ENCODE results near the gene RBM20. TPM values are rescaled to one million over a fixed set of nuclear protein-coding genes. Genes with fewer than 3 reads are reported as not detected.

RBM20 gene
- total and polyA plus RNA-seq, 2 experiments from 2014 or later = 0.05 to 0.17 TPM

DNA sequence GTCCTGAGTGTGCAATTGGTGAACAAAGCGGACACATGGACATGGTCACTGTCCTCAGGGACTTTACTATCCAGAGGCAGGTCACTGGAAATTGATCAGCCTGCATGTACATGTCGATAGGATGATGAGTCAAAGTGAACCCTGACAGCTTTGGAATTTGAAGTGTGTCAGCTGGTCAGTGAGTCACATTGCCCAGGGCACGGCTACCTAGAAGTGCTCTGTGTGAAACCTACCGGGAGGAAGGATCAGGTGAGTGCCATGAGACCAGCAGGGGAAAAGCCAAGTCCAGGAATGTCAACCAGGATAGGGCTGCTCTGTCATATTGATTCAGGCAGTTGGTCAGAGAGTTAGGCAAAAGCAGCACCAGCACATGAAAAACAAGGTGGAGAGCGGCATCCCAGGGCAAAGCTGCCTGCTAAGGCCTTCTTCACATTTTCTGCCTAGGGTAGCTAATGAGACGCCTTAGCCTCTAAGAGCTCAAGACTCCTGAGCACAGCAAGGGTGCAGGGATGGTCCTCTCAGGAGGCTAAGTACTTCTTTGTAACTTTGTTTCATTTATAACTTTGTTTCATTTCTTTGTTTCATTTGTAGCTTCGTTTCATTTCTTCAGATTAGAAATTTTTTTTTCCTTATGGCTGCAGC is 208.2 kb downstream of the RBM20 start (continued):
- TF ChIP-seq, protein P1, sequence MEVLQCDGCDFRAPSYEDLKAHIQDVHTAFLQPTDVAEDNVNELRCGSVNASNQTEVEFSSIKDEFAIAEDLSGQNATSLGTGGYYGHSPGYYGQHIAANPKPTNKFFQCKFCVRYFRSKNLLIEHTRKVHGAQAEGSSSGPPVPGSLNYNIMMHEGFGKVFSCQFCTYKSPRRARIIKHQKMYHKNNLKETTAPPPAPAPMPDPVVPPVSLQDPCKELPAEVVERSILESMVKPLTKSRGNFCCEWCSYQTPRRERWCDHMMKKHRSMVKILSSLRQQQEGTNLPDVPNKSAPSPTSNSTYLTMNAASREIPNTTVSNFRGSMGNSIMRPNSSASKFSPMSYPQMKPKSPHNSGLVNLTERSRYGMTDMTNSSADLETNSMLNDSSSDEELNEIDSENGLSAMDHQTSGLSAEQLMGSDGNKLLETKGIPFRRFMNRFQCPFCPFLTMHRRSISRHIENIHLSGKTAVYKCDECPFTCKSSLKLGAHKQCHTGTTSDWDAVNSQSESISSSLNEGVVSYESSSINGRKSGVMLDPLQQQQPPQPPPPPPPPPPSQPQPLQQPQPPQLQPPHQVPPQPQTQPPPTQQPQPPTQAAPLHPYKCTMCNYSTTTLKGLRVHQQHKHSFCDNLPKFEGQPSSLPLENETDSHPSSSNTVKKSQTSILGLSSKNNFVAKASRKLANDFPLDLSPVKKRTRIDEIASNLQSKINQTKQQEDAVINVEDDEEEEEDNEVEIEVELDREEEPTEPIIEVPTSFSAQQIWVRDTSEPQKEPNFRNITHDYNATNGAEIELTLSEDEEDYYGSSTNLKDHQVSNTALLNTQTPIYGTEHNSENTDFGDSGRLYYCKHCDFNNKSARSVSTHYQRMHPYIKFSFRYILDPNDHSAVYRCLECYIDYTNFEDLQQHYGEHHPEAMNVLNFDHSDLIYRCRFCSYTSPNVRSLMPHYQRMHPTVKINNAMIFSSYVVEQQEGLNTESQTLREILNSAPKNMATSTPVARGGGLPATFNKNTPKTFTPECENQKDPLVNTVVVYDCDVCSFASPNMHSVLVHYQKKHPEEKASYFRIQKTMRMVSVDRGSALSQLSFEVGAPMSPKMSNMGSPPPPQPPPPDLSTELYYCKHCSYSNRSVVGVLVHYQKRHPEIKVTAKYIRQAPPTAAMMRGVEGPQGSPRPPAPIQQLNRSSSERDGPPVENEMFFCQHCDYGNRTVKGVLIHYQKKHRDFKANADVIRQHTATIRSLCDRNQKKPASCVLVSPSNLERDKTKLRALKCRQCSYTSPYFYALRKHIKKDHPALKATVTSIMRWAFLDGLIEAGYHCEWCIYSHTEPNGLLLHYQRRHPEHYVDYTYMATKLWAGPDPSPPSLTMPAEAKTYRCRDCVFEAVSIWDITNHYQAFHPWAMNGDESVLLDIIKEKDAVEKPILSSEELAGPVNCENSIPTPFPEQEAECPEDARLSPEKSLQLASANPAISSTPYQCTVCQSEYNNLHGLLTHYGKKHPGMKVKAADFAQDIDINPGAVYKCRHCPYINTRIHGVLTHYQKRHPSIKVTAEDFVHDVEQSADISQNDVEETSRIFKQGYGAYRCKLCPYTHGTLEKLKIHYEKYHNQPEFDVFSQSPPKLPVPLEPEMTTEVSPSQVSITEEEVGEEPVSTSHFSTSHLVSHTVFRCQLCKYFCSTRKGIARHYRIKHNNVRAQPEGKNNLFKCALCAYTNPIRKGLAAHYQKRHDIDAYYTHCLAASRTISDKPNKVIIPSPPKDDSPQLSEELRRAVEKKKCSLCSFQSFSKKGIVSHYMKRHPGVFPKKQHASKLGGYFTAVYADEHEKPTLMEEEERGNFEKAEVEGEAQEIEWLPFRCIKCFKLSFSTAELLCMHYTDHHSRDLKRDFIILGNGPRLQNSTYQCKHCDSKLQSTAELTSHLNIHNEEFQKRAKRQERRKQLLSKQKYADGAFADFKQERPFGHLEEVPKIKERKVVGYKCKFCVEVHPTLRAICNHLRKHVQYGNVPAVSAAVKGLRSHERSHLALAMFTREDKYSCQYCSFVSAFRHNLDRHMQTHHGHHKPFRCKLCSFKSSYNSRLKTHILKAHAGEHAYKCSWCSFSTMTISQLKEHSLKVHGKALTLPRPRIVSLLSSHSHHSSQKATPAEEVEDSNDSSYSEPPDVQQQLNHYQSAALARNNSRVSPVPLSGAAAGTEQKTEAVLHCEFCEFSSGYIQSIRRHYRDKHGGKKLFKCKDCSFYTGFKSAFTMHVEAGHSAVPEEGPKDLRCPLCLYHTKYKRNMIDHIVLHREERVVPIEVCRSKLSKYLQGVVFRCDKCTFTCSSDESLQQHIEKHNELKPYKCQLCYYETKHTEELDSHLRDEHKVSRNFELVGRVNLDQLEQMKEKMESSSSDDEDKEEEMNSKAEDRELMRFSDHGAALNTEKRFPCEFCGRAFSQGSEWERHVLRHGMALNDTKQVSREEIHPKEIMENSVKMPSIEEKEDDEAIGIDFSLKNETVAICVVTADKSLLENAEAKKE (CRISPR knock-in tag; IDR thresholded peaks at IDR 0.05) = no peak
- TF ChIP-seq ZNF331 (CRISPR knock-in tag; IDR thresholded peaks at IDR 0.05; ENCODE audit: low read depth) (no peak), CREB1 (CRISPR knock-in tag; IDR thresholded peaks at IDR 0.05; ENCODE audit: low read depth) (no peak), ZNF114 (CRISPR knock-in tag; IDR thresholded peaks at IDR 0.05) (no peak), JUNB (IDR thresholded peaks at IDR 0.05; ENCODE audit: unreplicated experiment) (no peak), POLR2AphosphoS5 (IDR thresholded peaks at IDR 0.05; ENCODE audit: low read depth) (no peak)
- TF ChIP-seq, protein P2, sequence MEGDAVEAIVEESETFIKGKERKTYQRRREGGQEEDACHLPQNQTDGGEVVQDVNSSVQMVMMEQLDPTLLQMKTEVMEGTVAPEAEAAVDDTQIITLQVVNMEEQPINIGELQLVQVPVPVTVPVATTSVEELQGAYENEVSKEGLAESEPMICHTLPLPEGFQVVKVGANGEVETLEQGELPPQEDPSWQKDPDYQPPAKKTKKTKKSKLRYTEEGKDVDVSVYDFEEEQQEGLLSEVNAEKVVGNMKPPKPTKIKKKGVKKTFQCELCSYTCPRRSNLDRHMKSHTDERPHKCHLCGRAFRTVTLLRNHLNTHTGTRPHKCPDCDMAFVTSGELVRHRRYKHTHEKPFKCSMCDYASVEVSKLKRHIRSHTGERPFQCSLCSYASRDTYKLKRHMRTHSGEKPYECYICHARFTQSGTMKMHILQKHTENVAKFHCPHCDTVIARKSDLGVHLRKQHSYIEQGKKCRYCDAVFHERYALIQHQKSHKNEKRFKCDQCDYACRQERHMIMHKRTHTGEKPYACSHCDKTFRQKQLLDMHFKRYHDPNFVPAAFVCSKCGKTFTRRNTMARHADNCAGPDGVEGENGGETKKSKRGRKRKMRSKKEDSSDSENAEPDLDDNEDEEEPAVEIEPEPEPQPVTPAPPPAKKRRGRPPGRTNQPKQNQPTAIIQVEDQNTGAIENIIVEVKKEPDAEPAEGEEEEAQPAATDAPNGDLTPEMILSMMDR (conservative IDR thresholded peaks at IDR 0.05; ENCODE audit: low read depth in 2 of 2) = no peak

GRCh38 chr10:110852947-110853346 is 208.8 kb downstream of the RBM20 start:
- Histone ChIP-seq H3K27ac (ENCODE audit: low read depth) (no peak overlapping the region), H3K27me3 (ENCODE audit: insufficient read depth) (no peaks in the 10 kb centered on the region)
- TF ChIP-seq ZNF114 (CRISPR knock-in tag; IDR thresholded peaks at IDR 0.05) (no peak), POLR2AphosphoS5 (IDR thresholded peaks at IDR 0.05; ENCODE audit: low read depth) (no peak), ETS1 (IDR thresholded peaks at IDR 0.05) (no peak), EZH2phosphoT487 (IDR thresholded peaks at IDR 0.05; ENCODE audit: unreplicated experiment) (no peak), STAT1 (IDR thresholded peaks at IDR 0.05; ENCODE audit: unreplicated experiment) (no peak), CREB1 (CRISPR knock-in tag; IDR thresholded peaks at IDR 0.05; ENCODE audit: low read depth) (no peak), NANOG (IDR thresholded peaks at IDR 0.05; ENCODE audit: borderline replicate concordance) (no peak), ZNF331 (CRISPR knock-in tag; IDR thresholded peaks at IDR 0.05; ENCODE audit: low read depth) (no peak)
- TF ChIP-seq, protein P2 (conservative IDR thresholded peaks at IDR 0.05; ENCODE audit: low read depth in 2 of 2) = no peak

More at GRCh38 chr10:110852947-110853346, 208.8 kb downstream of the RBM20 start:
- ATAC-seq (no peak), DNase-seq (ENCODE audit: low spot score) (no peak)
- H3K4me1 Mint-ChIP-seq = no peaks in the 10 kb centered on the region
- H3K36me3 Mint-ChIP-seq (ENCODE audit: low read depth) = no peaks in the 10 kb centered on the region
- no peaks in the 10 kb centered on the region for H3K9me3 Mint-ChIP-seq
- no peaks in the 10 kb centered on the region for H3K79me2 ChIP-seq (replicated peaks; ENCODE audit: insufficient read depth)
- no peaks in the 10 kb centered on the region for H3F3A ChIP-seq (replicated peaks; ENCODE audit: low read depth)
- H3K27me3 Mint-ChIP-seq (ENCODE audit: insufficient read depth, low read depth, poor library complexity) = peaks cover 4% of the 10 kb centered on the region
- peak overlapping the region; percentile 69; the same call in 1 of the 2 replicates for H2AFZ ChIP-seq
- H3K4me3 Mint-ChIP-seq = no peak overlapping the region
- H4K20me1 ChIP-seq (replicated peaks; ENCODE audit: insufficient read depth) = no peaks in the 10 kb centered on the region
- no peaks in the 10 kb centered on the region for H3K9me2 ChIP-seq (ENCODE audit: insufficient read depth)
- no peaks in the 10 kb centered on the region for H3K36me3 ChIP-seq (ENCODE audit: insufficient read depth)
- no peak overlapping the region for H3K27ac Mint-ChIP-seq
- H3K4me1 ChIP-seq (ENCODE audit: insufficient read depth) = no peaks in the 10 kb centered on the region
- no peak overlapping the region for H3K4me2 ChIP-seq
- no peak overlapping the region for H3K4me3 ChIP-seq

All from GM23338 (cell line).